Measurements from ENCODE around the gene SLAMF7. TPM values are rescaled to one million over a fixed set of nuclear protein-coding genes. Genes with fewer than 3 reads are reported as not detected.
A peak's percentile ranks its signal among the peaks of the same experiment; 100 is the strongest.

The SLAMF7 gene
- total and polyA plus RNA-seq, 10 of the 15 experiments (the other 5 are each of a cell fraction or from before 2014, with no cell fraction given) = 66.6 to 284 (median 108) TPM

- H3K4me3 ChIP-seq = no peak overlapping the region; the same call in 1 of the 2 replicates
- peaks cover 19% of the 10 kb centered on the region for H3K4me1 ChIP-seq (ENCODE audit: control insufficient read depth, insufficient read depth, low read length)
- peak overlapping the region; percentile 91 for H2AFZ ChIP-seq (ENCODE audit: control insufficient read depth, low read depth, low read length)
- no peaks in the 10 kb centered on the region for H3K27me3 ChIP-seq (replicated peaks in 1 of 2; ENCODE audit: control insufficient read depth in 2 of 2, insufficient read depth in 2 of 2, low read length in 1 of 2)
- H3K9me3 ChIP-seq (replicated peaks; ENCODE audit: control insufficient read depth, insufficient read depth, low read length) = no peaks in the 10 kb centered on the region
- peak overlapping the region; percentile 71 for H3K4me2 ChIP-seq (ENCODE audit: control insufficient read depth, insufficient read depth)
- ATAC-seq (peak; percentile 91), DNase-seq (ENCODE audit: low read depth, low spot score) (peak; percentile 89), FAIRE-seq (peak; percentile 86)
- POLR2A ChIA-PET = interaction anchor here (0.6 to 3.8 kb wide), 16 partner anchors 8 to 280 kb away, joined by 3 to 28 read pairs (median 4); partner anchors contain the start of genes SLAMF1 and SLAMF7
- H3K36me3 ChIP-seq (ENCODE audit: control insufficient read depth in 2 of 2, insufficient read depth in 2 of 2, low read length in 1 of 2) = no peaks in the 10 kb centered on the region
- no peaks in the 10 kb centered on the region for H4K20me1 ChIP-seq (ENCODE audit: control insufficient read depth, insufficient read depth)
- intact Hi-C loops (cut with micrococcal nuclease; ENCODE audit: unreplicated experiment) (no loop called here), in situ Hi-C loops (cut with MboI) (no loop called here)
- BruUV-seq (replicated peaks) = TSS peak; percentile 87
- H3K79me2 ChIP-seq (ENCODE audit: control insufficient read depth, insufficient read depth, low read length) = no peaks in the 10 kb centered on the region
- peak overlapping the region; percentile 59 for H3K9ac ChIP-seq (ENCODE audit: control insufficient read depth, insufficient read depth, low read length)
- 3% methylated on average over 13 of the region's 13 CpGs for WGBS (ENCODE audit: insufficient coverage, insufficient replicate concordance, low lambda C conversion rate, missing lambda C conversion rate)
- RAD21 ChIA-PET (ENCODE audit: unreplicated experiment) = interaction anchor here (0.6 to 3.7 kb wide), 26 partner anchors 9 to 171 kb away, joined by 3 to 49 read pairs (median 6); partner anchors contain the start of genes CD244, CD48, SLAMF1 and SLAMF7
- peak overlapping the region; percentile 86 for H3K27ac ChIP-seq (ENCODE audit: control insufficient read depth, insufficient read depth)
- CTCF ChIA-PET = interaction anchor here (0.8 to 3.9 kb wide), 23 partner anchors 8 to 164 kb away, joined by 3 to 32 read pairs (median 5); partner anchors contain the start of gene ITLN2
- SMC1A ChIA-PET (ENCODE audit: uncharacterized antibody, unreplicated experiment) = interaction anchor here (0.6 to 4.5 kb wide), 33 partner anchors 9 to 250 kb away, joined by 3 to 38 read pairs (median 4); partner anchors contain the start of genes CD244, CD48 and SLAMF7
- no peak for TF ChIP-seq E2F4 (IDR thresholded peaks at IDR 0.05; ENCODE audit: low read depth, low read length)
- TF ChIP-seq ZZZ3 (IDR thresholded peaks at IDR 0.05; ENCODE audit: control insufficient read depth, insufficient read length, low read depth) = no peak
- TF ChIP-seq ELK1 (IDR thresholded peaks at IDR 0.05; ENCODE audit: low read depth, low read length) = no peak
- TF ChIP-seq BHLHE40 (IDR thresholded peaks at IDR 0.05; ENCODE audit: borderline replicate concordance in 1 of 2, low read depth in 2 of 2, low read length in 1 of 2) = peak; percentile 93 to 96
- TF ChIP-seq, protein P1, sequence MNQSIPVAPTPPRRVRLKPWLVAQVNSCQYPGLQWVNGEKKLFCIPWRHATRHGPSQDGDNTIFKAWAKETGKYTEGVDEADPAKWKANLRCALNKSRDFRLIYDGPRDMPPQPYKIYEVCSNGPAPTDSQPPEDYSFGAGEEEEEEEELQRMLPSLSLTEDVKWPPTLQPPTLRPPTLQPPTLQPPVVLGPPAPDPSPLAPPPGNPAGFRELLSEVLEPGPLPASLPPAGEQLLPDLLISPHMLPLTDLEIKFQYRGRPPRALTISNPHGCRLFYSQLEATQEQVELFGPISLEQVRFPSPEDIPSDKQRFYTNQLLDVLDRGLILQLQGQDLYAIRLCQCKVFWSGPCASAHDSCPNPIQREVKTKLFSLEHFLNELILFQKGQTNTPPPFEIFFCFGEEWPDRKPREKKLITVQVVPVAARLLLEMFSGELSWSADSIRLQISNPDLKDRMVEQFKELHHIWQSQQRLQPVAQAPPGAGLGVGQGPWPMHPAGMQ (IDR thresholded peaks at IDR 0.05; ENCODE audit: borderline replicate concordance) = no peak
- no peak for TF ChIP-seq SRF (IDR thresholded peaks at IDR 0.05; ENCODE audit: low read depth in 2 of 2, low read length in 2 of 2)
- TF ChIP-seq YBX1 (IDR thresholded peaks at IDR 0.05) = no peak
- peak; percentile 18; the same call in 1 of the 2 replicates for TF ChIP-seq RUNX3 (IDR thresholded peaks at IDR 0.05; ENCODE audit: low read length)
- TF ChIP-seq NR2C1 (IDR thresholded peaks at IDR 0.05) = peak; percentile 53
- TF ChIP-seq HCFC1 (IDR thresholded peaks at IDR 0.05; ENCODE audit: low read length) = no peak; the same call in 1 of the 2 replicates
- TF ChIP-seq IRF4 (IDR thresholded peaks at IDR 0.05; ENCODE audit: low read depth, low read length) = peak; percentile 95
- TF ChIP-seq SUPT20H (IDR thresholded peaks at IDR 0.05; ENCODE audit: borderline replicate concordance, control insufficient read depth, low read depth, low read length) = no peak
- TF ChIP-seq, protein P2, sequence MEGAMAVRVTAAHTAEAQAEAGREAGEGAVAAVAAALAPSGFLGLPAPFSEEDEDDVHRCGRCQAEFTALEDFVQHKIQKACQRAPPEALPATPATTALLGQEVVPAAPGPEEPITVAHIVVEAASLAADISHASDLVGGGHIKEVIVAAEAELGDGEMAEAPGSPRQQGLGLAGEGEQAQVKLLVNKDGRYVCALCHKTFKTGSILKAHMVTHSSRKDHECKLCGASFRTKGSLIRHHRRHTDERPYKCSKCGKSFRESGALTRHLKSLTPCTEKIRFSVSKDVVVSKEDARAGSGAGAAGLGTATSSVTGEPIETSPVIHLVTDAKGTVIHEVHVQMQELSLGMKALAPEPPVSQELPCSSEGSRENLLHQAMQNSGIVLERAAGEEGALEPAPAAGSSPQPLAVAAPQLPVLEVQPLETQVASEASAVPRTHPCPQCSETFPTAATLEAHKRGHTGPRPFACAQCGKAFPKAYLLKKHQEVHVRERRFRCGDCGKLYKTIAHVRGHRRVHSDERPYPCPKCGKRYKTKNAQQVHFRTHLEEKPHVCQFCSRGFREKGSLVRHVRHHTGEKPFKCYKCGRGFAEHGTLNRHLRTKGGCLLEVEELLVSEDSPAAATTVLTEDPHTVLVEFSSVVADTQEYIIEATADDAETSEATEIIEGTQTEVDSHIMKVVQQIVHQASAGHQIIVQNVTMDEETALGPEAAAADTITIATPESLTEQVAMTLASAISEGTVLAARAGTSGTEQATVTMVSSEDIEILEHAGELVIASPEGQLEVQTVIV (IDR thresholded peaks at IDR 0.05; ENCODE audit: borderline replicate concordance, partially characterized antibody) = peak; percentile 72
- TF ChIP-seq TBL1XR1 (IDR thresholded peaks at IDR 0.05; ENCODE audit: low read depth, low read length) = peak; percentile 61; the same call in 1 of the 2 replicates
- no peak for TF ChIP-seq RB1 (IDR thresholded peaks at IDR 0.05; ENCODE audit: borderline replicate concordance)
- no peak for TF ChIP-seq SIX5 (IDR thresholded peaks at IDR 0.05; ENCODE audit: low read depth, low read length, severe bottlenecking)
These were observed 50.9 kb downstream of the SLAMF7 start for GRCh38 chr1:160789702-160790611.

All from GM12878 (cell line).